OCI-LY1 (cell line): ENCODE data around the gene CCDC27.

Experiments
- EZH2 ChIP-seq: fragments of 200-600 bp; sonication (generic), shearing (Covaris generic); IDR thresholded peaks from 2 replicates; pipeline ENCODE4 v1.8.0; 2017; ENCODE audit warnings: borderline replicate concordance, mixed run types, mild to moderate bottlenecking, antibody characterized with exemption, low read length, moderate library complexity, mixed read lengths
- TF ChIP-seq, protein P1 (sequence below): fragments of 200-600 bp; sonication (generic), shearing (Covaris generic); IDR thresholded peaks from 2 replicates; pipeline ENCODE4 v1.5.1; 2017; ENCODE audit warnings: mild to moderate bottlenecking, antibody characterized with exemption, low read length, moderate library complexity, mixed read lengths

DNA sequence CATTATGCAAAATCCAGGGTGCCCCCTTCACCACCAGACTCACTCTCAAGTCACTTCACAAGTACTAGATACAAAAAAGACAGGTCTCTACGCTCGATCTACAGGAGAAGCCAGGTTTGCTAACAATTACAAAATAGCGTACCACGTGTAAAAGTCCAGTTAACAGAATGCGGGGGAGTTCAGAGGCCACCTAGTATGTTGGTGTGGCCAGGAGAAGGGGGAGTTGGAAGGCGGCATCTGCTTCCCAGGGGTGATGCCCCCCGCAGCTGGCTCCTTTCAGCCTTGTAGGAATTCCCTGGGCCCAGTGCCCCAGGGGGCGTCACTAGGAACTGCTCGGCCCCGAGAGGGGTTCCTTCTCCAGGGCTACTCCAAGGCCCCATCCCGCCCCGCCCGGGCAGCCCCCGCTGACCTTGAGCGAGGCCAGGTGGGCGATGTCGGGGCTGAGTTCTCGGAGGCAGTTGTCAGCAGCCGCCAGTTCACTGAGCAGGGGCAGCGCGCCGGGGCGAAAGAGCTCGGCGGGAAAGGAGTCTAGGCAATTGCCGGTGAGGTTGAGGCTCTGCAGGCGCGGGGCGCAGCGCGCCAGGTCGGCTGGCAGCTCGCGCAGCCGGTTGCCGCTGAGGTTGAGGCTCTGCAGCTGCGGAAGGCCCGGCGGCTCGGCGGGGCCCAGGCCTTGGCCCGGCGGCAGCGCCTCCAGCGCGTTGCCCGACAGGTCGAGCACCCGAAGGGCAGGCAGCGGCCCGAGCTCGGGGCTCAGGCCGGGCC lies 43.4 kb downstream of the CCDC27 start:
- TF ChIP-seq, protein P1, sequence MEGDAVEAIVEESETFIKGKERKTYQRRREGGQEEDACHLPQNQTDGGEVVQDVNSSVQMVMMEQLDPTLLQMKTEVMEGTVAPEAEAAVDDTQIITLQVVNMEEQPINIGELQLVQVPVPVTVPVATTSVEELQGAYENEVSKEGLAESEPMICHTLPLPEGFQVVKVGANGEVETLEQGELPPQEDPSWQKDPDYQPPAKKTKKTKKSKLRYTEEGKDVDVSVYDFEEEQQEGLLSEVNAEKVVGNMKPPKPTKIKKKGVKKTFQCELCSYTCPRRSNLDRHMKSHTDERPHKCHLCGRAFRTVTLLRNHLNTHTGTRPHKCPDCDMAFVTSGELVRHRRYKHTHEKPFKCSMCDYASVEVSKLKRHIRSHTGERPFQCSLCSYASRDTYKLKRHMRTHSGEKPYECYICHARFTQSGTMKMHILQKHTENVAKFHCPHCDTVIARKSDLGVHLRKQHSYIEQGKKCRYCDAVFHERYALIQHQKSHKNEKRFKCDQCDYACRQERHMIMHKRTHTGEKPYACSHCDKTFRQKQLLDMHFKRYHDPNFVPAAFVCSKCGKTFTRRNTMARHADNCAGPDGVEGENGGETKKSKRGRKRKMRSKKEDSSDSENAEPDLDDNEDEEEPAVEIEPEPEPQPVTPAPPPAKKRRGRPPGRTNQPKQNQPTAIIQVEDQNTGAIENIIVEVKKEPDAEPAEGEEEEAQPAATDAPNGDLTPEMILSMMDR: no peak
- TF ChIP-seq EZH2: no peak
